GM04504 (cell line): ENCODE data around the gene ADM2.
"Not testable (repeated sequence)": the region's sequence is repeated elsewhere in the genome, so short reads cannot be mapped to it uniquely, and the experiment has no call there.

Source experiments
- DNase-seq: peaks from one replicate; pipeline ENCODE4 v3.0.0-alpha.2; 2012; ENCODE audit warnings: low read depth

ADM2 gene

DNA sequence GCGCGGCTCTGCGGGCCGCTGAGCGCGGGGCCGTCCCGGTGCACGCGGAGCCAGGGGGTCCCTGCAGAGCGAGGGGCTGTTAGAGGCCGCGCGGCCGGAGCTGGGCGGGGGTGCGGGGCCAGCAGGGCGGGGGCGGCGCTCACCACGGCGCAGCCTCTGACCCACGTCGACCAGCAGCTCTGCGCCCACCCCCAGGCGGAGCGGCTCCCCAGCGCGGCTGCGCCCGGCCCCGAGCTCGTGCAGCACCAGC lies 44.4 kb downstream of the ADM2 start:
- DNase-seq = no peak

- DNase-seq = no peak
Observed at GRCh38 chr22:50526108-50526833, 44.9 kb downstream of the ADM2 start.

DNA sequence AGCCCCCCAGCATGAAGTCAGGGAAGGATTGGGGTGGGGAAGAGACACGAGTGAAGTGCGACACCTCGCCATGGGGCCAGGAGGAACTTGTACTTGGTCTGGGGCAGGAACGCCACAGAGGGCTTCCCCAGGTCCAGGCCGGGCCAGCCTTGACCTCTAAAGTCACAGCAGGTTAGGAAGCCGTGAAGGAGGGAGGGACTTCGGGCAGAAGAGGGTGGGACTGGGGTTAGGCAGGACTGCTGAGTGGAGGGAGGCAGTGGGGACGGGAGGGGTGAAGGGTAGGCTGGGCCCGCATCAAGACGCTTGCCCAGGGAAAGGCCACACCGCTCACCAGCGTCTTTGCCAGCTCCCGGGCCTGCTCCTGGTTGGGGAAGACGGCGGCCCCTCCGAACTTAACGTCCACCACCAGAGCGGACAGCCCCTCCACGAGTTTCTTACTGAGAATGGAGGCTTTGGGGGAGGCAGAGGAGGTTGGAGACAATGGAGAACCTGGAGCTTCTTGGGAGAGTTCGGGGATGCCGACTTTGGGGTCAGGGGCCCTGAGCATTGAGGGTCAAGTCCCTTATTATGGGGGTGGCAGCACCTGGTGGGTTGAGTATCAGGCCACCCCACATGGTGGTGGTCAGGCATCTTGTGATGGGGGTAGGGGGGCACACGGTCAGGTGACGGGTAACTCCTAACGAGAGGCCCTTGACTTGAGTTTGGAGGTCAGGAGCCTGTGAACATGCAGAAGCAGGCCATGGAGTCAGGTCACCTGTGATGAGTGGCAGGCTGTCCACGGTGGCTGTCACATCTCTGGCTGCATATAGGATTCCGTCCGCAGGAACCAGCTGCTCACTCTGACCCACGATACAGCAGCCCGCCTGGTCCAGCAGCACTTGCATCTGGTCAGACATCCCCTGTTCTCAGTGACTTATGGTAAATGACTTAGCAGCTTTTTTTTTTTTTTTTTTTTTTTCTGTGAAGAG lies 45.8 kb downstream of the ADM2 start:
- DNase-seq = no peak

DNA sequence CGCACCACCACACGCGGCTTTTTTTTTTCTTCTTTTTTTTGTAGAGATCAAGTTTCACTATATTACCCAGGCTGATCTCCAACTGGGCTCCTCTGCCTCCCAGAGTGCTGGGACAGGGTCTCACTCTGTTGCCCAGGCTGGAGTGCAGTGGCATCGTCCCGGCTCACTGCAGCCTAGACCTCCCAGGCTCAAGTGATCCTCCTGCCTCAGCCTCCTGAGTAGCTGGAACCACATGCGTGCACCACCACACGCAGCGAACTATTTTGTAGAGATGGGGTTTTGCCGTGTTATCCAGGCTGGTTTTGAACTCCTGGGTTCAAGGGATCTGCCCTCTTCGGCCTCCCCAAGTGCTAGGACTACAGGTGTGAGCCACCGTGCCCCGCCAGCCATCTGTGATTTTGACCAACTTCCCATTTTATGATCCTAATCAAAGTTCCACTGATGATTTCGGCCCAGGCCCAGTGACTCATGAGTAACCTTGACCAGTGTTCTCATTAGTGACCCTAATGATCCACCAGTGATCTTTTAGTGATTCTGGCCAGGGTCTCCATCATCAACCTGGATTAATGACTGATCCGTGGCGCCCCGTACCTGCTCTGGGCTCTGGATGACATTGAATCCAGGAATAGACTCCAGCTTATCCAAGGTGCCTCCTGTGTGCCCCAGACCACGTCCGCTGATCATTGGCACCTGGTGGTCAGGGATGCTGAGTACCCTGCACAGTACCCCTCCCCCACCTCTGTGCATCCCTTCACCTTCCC lies 46.8 kb downstream of the ADM2 start:
- no peak for DNase-seq

DNA sequence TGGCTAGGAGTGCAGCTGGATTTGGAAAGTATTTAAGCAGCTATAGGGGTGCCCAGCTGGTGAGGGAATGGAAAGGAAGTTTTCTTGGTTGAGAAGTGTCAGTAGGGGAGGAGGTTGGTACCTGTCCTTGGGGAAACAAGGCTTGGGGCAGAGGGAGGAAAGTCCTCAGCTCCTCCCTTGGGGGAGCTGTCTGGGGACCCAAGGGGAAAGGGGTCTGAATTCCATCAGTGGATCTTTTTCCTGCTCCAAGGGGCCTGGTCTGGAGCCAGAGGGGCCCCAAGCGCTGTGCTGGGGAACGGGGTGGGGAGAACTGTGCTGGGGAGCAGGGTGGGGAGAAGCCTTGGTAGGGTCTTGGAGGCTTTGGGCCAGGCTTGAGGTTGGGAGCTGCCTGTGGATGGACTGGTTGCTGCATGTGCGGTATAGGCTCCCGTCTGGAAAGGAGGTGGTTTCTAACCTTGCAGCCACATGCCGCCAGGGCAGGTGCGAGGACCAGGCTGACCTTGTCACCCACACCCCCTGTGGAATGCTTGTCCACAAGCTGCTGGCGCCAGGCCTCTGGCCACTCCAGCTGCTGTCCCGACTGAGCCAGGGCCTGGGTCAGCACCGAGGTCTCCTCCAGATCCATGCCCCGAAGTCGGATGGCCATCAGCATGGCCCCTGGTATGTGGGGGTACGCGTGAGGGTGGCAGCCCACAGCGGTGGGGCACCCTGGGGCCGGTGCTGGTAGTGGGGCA lies 47.5 kb downstream of the ADM2 start:
- DNase-seq = no peak

GRCh38 chr22:50529416-50529896 lies 48.1 kb downstream of the ADM2 start:
- DNase-seq = no peak

DNA sequence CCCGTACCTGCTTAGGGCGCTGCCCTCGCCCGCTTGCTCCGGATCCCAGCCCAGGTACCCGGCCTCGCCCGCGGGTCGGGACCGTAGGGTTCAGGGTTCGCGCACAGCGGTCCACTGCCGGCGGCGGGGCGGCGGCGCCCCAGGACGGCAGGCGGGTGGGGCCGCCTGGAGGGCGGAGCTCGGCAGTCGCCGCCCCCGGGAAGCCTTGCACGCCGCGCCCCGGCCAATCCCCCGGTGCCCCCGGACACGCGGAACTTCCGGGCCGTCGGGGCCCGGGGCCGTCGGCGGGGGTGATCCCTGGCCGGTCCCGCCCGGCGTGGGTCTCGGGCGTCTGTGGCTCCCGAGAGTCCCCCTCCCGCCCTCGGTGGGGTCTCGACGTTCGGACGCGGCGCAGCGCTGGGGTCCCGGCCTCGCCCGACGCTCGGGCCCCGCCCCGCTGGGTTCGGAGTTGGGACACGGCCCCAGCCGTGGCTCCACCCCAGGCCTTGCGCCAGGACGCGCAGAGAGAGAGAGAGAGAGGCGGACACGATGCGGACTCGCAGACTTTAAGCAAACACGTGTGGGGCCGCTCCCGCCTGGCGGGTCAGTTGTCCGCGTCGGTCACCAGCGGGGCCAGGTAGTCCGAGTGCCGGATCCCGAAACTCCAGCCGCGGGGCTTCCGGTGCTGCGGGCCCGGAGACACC lies 48.7 kb downstream of the ADM2 start, which contains the start of gene TYMP:
Gene TYMP, minus strand, starts transcription at position 116 of the 683 bp plus-strand sequence. CDS start 303 bp downstream, outside the sequence.
- DNase-seq = no peak

- DNase-seq = no peak
Observed at GRCh38 chr22:50530580-50530876, 49.2 kb downstream of the ADM2 start.

DNA sequence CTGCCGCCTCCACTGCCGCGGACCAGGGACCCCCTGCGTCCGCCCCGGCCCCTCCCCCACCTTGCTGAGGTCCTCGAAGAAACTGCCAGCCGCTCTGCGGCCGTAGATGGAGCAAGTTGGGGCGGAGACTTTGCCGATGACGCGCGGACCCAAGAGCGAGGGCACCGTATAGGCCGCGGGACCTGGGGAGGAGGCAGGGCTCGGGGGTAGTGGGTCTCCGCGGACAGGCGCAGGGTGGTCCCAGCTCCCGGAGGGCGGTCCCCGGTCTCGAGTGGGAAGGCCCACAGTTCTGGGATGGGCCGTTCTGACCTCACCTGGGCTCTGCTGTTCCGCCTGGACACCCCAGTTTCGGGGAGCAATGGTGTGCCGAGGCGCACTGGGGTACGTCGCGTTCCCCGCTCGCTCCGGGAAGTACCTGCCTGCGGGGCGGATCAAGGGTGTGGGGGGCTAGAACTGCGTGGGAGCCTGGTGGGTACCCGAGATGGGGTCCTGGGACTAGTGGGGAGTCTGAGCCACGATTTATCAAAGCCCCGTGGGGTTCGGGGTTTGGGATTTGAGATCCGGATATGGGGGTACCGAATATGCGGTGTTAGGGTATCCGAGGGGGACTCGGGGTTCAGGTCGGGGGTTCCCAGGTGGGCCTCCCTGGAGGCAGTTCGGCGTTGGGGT lies 49.7 kb downstream of the ADM2 start:
- DNase-seq = no peak

GRCh38 chr22:50531546-50531961 lies 50.2 kb downstream of the ADM2 start:
- DNase-seq = no peak

GRCh38 chr22:50531962-50532674 lies 50.8 kb downstream of the ADM2 start:
- no peak for DNase-seq

DNA sequence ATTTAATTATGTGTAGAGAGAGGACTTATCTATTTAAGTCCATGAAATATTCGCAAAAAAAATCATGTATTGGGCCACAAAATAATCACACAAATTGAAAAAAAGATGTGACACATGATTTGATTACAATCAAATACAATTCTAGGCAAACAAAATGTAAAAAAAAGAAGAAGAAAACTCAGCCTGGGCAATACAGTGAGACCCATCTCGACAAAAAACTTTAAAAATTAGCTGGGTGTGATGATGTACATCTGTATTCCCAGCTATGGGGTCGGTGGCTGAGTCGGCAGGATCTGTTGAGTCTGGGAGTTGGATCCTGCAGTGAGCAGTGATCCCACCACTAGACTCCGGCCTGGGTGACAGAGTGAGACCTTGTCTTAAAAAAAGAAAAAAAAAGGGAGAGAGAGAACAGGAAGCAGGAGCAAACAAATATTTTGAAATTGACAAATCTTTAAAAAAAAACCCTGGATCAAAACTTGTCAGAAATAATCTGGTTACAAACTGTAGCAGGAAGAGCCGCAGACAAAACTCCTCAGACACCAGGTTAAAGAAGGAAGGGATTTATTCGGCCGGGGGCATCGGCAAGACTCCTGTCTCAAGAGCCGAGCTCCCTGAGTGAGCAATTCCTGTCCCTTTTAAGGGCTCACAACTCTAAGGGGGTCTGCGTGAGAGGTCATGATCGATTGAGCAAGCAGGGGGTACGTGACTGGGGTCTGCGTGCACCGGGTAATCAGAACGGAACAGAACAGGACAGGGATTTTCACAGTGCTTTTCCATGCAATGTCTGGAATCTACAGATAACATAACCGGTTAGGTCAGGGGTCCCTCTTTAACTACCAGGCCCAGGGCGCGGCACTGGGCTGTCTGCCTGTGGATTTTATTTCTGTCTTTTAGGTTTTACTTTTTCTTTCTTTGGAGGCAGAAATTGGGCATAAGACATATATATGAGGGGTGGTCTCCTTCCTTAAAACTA lies 51.8 kb downstream of the ADM2 start:
- DNase-seq = no peak

GRCh38 chr22:50533856-50534711 lies 52.7 kb downstream of the ADM2 start:
- DNase-seq = not testable (repeated sequence)

GRCh38 chr22:50535113-50535512 lies 53.8 kb downstream of the ADM2 start:
- DNase-seq = no peak
